ENCODE measurements around the gene PRKACB.

GRCh38 chr1:84117868-84118267, 26.2 kb upstream of the PRKACB start:
- TF ChIP-seq EZH2phosphoT487 (IDR thresholded peaks at IDR 0.05; ENCODE audit: borderline replicate concordance, low read length) (no peak), CTCF (IDR thresholded peaks at IDR 0.05; ENCODE audit: low read depth, low read length, poor library complexity, severe bottlenecking) (no peak)

Data from DOHH2 (cell line).